PC-3 (cell line): ENCODE results near the gene PIEZO1.

ENCODE experiments used
- EZH2 ChIP-seq: fragments of 300-600 bp; sonication (generic); IDR thresholded peaks from one replicate; pipeline ENCODE4 v1.6.1; 2017; ENCODE audit warnings: antibody characterized with exemption, mild to moderate bottlenecking, low read length; ENCODE audit not compliant: unreplicated experiment
- TF ChIP-seq, protein P1 (sequence below): fragments of 300-600 bp; sonication (generic); conservative IDR thresholded peaks from 2 replicates; pipeline ENCODE4 v1.5.1; 2017; ENCODE audit warnings: antibody characterized with exemption, low read depth, mild to moderate bottlenecking, low read length

GRCh38 chr16:88783391-88784073 is 1.5 kb downstream of the PIEZO1 start:
- TF ChIP-seq, protein P1, sequence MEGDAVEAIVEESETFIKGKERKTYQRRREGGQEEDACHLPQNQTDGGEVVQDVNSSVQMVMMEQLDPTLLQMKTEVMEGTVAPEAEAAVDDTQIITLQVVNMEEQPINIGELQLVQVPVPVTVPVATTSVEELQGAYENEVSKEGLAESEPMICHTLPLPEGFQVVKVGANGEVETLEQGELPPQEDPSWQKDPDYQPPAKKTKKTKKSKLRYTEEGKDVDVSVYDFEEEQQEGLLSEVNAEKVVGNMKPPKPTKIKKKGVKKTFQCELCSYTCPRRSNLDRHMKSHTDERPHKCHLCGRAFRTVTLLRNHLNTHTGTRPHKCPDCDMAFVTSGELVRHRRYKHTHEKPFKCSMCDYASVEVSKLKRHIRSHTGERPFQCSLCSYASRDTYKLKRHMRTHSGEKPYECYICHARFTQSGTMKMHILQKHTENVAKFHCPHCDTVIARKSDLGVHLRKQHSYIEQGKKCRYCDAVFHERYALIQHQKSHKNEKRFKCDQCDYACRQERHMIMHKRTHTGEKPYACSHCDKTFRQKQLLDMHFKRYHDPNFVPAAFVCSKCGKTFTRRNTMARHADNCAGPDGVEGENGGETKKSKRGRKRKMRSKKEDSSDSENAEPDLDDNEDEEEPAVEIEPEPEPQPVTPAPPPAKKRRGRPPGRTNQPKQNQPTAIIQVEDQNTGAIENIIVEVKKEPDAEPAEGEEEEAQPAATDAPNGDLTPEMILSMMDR = no peak
- no peak for TF ChIP-seq EZH2
